RWPE2 (cell line): ENCODE results near the gene ZNF48.

ENCODE experiments used
- ATAC-seq: fragments of 200-7000 bp; cut with Tn5 transposase; 3 replicates; pipeline ENCODE4 v1.9.1; 2021; ENCODE audit warnings: low read depth
- DNase-seq: peaks from one replicate; pipeline ENCODE4 v3.0.0-alpha.2; 2020; ENCODE audit warnings: low spot score
- H3K27ac ChIP-seq: fragments of 450-650 bp; 2 replicates; pipeline ENCODE4 v1.5.1; 2017; ENCODE audit warnings: mild to moderate bottlenecking; ENCODE audit not compliant: poor library complexity, severe bottlenecking
- H3K27me3 ChIP-seq: fragments of 250-450 bp; sonication (Bioruptor Pico); 2 replicates; pipeline ENCODE4 v1.5.1; 2021; ENCODE audit warnings: mild to moderate bottlenecking, moderate library complexity; ENCODE audit not compliant: insufficient read depth, poor library complexity, severe bottlenecking
- H3K36me3 ChIP-seq: fragments of 250-450 bp; sonication (Bioruptor Pico); 2 replicates; pipeline ENCODE4 v1.5.1; 2020; ENCODE audit warnings: low read depth, mild to moderate bottlenecking, moderate library complexity
- H3K4me1 ChIP-seq: fragments of 250-450 bp; sonication (Bioruptor Pico); 2 replicates; pipeline ENCODE4 v1.5.1; 2021; ENCODE audit warnings: mild to moderate bottlenecking, moderate library complexity; ENCODE audit not compliant: insufficient read depth, poor library complexity, severe bottlenecking
- H3K4me3 ChIP-seq: fragments of 250-450 bp; sonication (Bioruptor Pico); 2 replicates; pipeline ENCODE4 v1.5.1; 2021; ENCODE audit warnings: mild to moderate bottlenecking, moderate library complexity; ENCODE audit not compliant: severe bottlenecking
- H3K9me3 ChIP-seq: fragments of 250-450 bp; sonication (Bioruptor Pico); 2 replicates; pipeline ENCODE4 v1.5.1; 2021; ENCODE audit warnings: mild to moderate bottlenecking, moderate library complexity; ENCODE audit not compliant: severe bottlenecking
- CTCF ChIP-seq: fragments of 450-650 bp; IDR thresholded peaks from one replicate; pipeline ENCODE4 v1.5.1; 2017; ENCODE audit warnings: mild to moderate bottlenecking, moderate library complexity; ENCODE audit not compliant: poor library complexity, severe bottlenecking

ZNF48 gene

GRCh38 chr16:30356401-30357084 is 38.7 kb upstream of the ZNF48 start:
- TF ChIP-seq CTCF = no peak

GRCh38 chr16:30357085-30357714 is 38.0 kb upstream of the ZNF48 start:
- Histone ChIP-seq H3K27ac (peak overlapping the region; percentile 83), H3K4me1 (no peaks in the 10 kb centered on the region), H3K9me3 (no peaks in the 10 kb centered on the region), H3K4me3 (no peak overlapping the region), H3K27me3 (no peaks in the 10 kb centered on the region), H3K36me3 (peaks cover 30% of the 10 kb centered on the region)
- no peak for DNase-seq
- no peak for TF ChIP-seq CTCF
- ATAC-seq = no peak

More at GRCh38 chr16:30356401-30357084, 38.7 kb upstream of the ZNF48 start:
- H3K27me3 ChIP-seq = no peaks in the 10 kb centered on the region
- H3K27ac ChIP-seq = peak overlapping the region; percentile 83
- H3K36me3 ChIP-seq = peaks cover 33% of the 10 kb centered on the region
- H3K4me1 ChIP-seq = no peaks in the 10 kb centered on the region
- peak overlapping the region; percentile 84 for H3K4me3 ChIP-seq
- DNase-seq (no peak), ATAC-seq (no peak)
- no peaks in the 10 kb centered on the region for H3K9me3 ChIP-seq

DNA sequence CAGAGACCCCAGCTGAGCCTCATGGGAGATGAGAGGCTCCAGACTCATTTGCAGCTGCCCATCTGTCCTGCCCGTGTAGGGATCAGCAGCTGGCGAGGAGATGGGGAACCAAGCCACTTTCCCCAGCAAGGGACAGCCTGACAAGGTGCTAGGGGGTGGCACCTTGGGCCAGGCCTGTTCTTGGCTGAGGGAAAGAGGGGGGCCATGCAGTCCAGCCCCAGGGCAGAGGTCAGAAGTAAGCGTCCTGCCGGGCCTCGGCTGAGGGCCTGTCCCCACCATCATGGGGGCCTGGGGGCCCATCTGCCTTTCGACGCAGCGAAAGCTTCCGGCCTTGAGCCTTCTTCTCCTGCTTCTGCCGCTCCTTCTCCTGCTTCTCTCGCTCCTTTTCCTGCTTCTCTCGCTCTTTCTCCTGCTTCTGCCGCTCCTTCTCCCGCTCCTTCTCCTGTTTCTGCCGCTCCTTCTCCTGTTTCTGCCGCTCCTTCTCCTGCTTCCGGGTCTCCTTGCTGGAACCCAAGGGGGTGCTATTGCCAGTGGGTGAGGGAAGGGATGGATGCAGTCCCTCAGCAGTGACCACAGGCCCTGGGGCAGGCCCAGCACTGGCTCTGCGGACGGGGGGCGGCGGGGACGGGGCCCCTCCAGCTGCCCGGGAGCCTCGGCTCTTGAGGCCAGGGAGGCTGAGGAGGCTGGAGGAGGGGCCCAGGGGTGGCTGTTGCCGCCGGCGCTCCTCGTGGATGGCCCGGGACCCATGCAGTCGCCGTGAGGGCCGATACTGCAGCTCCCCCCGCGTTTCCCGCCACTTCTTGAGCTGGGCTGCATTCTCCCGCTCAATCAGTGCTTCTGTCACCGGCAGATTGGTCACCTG is 37.3 kb upstream of the ZNF48 start:
- ATAC-seq (no peak), DNase-seq (no peak)
- Histone ChIP-seq H3K36me3 (peaks cover 30% of the 10 kb centered on the region), H3K4me1 (no peaks in the 10 kb centered on the region), H3K27ac (peak overlapping the region; percentile 83), H3K9me3 (no peaks in the 10 kb centered on the region), H3K27me3 (no peaks in the 10 kb centered on the region), H3K4me3 (no peak overlapping the region)
- no peak for TF ChIP-seq CTCF

DNA sequence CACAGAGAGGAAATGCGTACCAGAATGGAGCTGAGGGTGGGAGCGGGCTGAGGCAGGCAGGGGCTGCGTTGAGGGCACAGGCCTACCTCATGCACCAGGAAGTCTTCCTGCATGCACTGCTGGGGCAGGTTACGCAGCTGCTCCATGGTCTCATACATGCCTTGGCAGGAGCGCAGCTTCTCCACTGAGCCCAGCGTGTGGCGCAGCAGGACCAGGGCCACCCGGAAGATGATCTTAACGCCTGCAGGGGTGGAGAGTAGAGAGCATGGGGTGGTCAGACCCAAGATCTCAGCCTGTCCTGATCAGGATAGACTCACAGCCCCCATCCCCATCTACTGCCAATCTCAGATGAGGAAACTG is 36.7 kb upstream of the ZNF48 start:
- Histone ChIP-seq H3K4me1 (no peaks in the 10 kb centered on the region), H3K9me3 (no peaks in the 10 kb centered on the region), H3K4me3 (no peak overlapping the region), H3K27ac (no peak overlapping the region), H3K36me3 (peaks cover 31% of the 10 kb centered on the region), H3K27me3 (no peaks in the 10 kb centered on the region)
- TF ChIP-seq CTCF = no peak
- DNase-seq (no peak), ATAC-seq (no peak)
